ENCODE measurements around the gene STX12. TPM values are rescaled to one million over a fixed set of nuclear protein-coding genes. Genes with fewer than 3 reads are reported as not detected.

STX12 gene
- total RNA-seq, 1 donor from 2014 or later, result 47.7 TPM

DNA sequence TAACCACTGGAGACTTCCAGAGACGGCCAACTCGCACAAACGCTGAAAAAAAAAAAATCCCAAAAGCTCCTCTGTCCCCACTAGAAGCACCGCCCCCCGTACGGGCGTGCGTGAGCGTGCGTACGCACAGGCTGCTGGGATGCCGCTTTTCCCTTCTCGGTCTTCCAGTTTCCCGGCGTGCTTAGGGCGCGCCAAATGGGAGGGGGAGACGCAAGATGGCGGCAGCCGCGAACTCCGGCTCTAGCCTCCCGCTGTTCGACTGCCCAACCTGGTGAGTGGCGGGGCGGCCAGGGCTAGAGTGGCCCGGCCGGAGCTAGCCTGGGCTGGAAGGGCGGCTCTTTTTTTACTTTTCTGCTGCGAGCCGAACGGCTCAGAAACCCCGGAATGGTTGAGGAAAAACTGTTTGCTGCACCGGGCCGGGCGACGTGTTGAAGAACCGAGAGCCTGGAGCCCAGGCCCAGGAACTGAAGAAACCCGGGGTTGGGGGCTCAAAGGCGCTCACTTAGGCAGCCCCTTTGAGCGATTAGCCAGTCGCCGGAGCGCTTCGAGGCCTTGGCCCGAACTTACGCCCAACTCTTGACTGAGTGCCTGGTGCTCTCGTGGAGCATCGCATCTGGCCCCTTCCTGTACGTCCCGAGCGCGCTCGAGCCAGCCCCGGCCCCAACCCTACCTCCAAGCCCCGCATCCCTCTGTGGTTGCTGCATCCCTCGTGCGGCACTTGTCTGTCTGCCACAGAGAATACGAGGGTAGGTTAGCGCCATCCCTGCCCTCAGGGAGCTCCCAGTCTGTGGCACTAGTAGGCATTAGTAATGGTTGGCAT is 57.8 kb downstream of the STX12 start, which contains the start of gene PPP1R8:
Gene PPP1R8 (plus strand): TSS at position 162 of the 820 bp plus-strand sequence. CDS start 54 bp downstream, at position 216.
- Mint-ChIP-seq H3K36me3 (ENCODE audit: unreplicated experiment) (no peaks in the 10 kb centered on the region), H3K27me3 (ENCODE audit: unreplicated experiment) (peaks cover 3% of the 10 kb centered on the region), H3K9me3 (ENCODE audit: unreplicated experiment) (peaks cover 4% of the 10 kb centered on the region), H3K4me1 (ENCODE audit: low read depth, unreplicated experiment) (peaks cover 21% of the 10 kb centered on the region), H3K27ac (ENCODE audit: unreplicated experiment) (peak within 1 kb of the TSS; percentile 92), H3K4me3 (ENCODE audit: unreplicated experiment) (peak within 1 kb of the TSS; percentile 92)
- DNase-seq, result peak; percentile 92
- TF ChIP-seq, protein P1, sequence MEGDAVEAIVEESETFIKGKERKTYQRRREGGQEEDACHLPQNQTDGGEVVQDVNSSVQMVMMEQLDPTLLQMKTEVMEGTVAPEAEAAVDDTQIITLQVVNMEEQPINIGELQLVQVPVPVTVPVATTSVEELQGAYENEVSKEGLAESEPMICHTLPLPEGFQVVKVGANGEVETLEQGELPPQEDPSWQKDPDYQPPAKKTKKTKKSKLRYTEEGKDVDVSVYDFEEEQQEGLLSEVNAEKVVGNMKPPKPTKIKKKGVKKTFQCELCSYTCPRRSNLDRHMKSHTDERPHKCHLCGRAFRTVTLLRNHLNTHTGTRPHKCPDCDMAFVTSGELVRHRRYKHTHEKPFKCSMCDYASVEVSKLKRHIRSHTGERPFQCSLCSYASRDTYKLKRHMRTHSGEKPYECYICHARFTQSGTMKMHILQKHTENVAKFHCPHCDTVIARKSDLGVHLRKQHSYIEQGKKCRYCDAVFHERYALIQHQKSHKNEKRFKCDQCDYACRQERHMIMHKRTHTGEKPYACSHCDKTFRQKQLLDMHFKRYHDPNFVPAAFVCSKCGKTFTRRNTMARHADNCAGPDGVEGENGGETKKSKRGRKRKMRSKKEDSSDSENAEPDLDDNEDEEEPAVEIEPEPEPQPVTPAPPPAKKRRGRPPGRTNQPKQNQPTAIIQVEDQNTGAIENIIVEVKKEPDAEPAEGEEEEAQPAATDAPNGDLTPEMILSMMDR (IDR thresholded peaks at IDR 0.05; ENCODE audit: partially characterized antibody, unreplicated experiment), result no peak

DNA sequence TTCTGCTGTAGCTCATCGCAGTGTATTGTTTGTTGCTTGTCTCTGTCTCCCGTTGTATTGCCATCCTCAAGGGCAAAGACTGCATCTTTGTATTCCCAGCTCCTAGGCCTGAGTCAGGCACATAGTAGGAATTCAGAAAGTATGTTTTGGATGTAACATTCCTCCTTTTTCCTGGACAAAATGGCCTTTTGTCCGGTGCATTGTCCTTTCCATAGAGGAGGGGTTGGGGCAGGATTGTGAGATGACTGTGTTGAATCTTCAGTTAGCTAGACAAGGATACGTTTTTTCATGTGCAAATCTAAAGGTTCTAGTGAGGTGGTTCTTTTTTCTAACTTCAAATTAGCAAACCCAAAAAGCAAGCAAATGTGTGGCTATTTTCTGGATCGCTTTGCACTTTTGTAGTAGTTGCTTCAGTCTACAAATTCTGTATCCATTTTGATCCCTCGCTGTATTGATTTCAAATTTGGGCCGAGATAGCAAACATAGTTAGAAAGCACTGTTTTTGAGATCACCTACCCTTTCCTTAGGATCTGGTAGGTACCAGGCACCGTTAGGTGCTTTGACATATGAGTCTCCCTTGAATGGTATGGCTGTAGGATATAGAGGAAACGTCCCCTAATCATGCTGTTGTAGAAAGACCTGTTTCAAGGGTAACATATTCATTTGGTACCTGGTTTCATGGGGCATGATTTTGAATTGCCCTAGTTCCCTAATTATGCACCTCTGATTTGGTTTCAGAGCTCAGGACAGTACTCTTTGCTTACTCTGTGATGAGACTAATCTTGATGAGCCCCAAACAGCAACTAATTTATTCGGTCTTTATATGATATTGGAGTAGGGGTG is 58.8 kb downstream of the STX12 start:
- H3K36me3 Mint-ChIP-seq (ENCODE audit: unreplicated experiment), result no peaks in the 10 kb centered on the region
- H3K9me3 Mint-ChIP-seq (ENCODE audit: unreplicated experiment), result peaks cover 4% of the 10 kb centered on the region
- TF ChIP-seq, protein P1 (IDR thresholded peaks at IDR 0.05; ENCODE audit: partially characterized antibody, unreplicated experiment), result no peak
- peaks cover 3% of the 10 kb centered on the region for H3K27me3 Mint-ChIP-seq (ENCODE audit: unreplicated experiment)
- H3K27ac Mint-ChIP-seq (ENCODE audit: unreplicated experiment), result peak overlapping the region; percentile 92
- no peak for DNase-seq
- H3K4me1 Mint-ChIP-seq (ENCODE audit: low read depth, unreplicated experiment), result peaks cover 21% of the 10 kb centered on the region
- H3K4me3 Mint-ChIP-seq (ENCODE audit: unreplicated experiment), result peak overlapping the region; percentile 92

DNA sequence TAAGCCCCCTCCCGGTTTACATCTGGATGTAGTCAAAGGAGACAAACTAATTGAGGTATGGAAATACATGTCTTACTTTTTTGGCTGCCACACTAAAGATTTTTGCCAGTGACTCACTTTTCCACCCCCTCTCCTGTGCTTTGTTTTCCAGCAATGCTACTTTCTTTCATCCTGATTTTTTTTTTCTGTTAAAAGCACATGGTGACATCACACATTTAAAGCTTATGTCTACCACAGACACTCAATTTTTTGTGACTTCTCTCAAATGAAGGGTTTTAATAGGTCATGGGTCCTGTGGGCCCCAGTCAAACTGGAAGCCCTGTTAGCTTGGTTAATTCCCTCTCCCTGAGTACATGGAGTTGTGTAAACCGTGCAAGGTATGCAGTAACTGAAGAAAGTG is 59.7 kb downstream of the STX12 start:
- peak overlapping the region; percentile 17 for H3K27ac Mint-ChIP-seq (ENCODE audit: unreplicated experiment)
- peaks cover 21% of the 10 kb centered on the region for H3K4me1 Mint-ChIP-seq (ENCODE audit: low read depth, unreplicated experiment)
- TF ChIP-seq, protein P1 (IDR thresholded peaks at IDR 0.05; ENCODE audit: partially characterized antibody, unreplicated experiment), result no peak
- peaks cover 4% of the 10 kb centered on the region for H3K9me3 Mint-ChIP-seq (ENCODE audit: unreplicated experiment)
- peak overlapping the region; percentile 61 for H3K4me3 Mint-ChIP-seq (ENCODE audit: unreplicated experiment)
- no peaks in the 10 kb centered on the region for H3K36me3 Mint-ChIP-seq (ENCODE audit: unreplicated experiment)
- no peak for DNase-seq
- H3K27me3 Mint-ChIP-seq (ENCODE audit: unreplicated experiment), result peaks cover under 1% of the 10 kb centered on the region

DNA sequence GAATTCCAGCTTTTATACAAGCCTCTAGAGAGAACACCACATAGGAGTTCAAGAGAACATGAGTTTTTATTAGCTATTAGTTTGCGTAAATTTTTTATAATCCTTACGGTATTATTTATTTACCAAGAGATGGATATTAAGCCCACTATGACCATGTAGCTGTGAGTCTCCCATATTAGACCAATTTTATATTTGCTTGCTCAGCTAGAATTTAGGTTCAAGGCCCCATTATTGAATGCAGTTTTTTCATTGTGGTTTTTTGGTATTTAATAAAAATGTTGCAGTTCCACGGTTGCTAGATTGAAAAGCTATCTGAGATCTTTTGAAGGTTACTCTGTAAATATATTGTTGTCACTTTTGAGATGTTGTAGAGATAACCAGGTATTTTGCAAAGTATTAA is 60.5 kb downstream of the STX12 start:
- DNase-seq, result no peak
- Mint-ChIP-seq H3K36me3 (ENCODE audit: unreplicated experiment) (no peaks in the 10 kb centered on the region), H3K27me3 (ENCODE audit: unreplicated experiment) (no peaks in the 10 kb centered on the region), H3K27ac (ENCODE audit: unreplicated experiment) (no peak overlapping the region), H3K4me3 (ENCODE audit: unreplicated experiment) (no peak overlapping the region), H3K4me1 (ENCODE audit: low read depth, unreplicated experiment) (peaks cover 21% of the 10 kb centered on the region), H3K9me3 (ENCODE audit: unreplicated experiment) (peaks cover 4% of the 10 kb centered on the region)
- TF ChIP-seq, protein P1 (IDR thresholded peaks at IDR 0.05; ENCODE audit: partially characterized antibody, unreplicated experiment), result no peak
